ENCODE measurements around the gene SH2B3. TPM values are rescaled to one million over a fixed set of nuclear protein-coding genes. Genes with fewer than 3 reads are reported as not detected.
A peak's percentile ranks its signal among the peaks of the same experiment; 100 is the strongest.
"Not testable (repeated sequence)": the region's sequence is repeated elsewhere in the genome, so short reads cannot be mapped to it uniquely, and the experiment has no call there.

The SH2B3 gene
- total and polyA plus RNA-seq, 9 of the 15 experiments (the other 6 are each of a cell fraction or from before 2014, with no cell fraction given): 10.8 to 75.3 (median 37.4) TPM

DNA sequence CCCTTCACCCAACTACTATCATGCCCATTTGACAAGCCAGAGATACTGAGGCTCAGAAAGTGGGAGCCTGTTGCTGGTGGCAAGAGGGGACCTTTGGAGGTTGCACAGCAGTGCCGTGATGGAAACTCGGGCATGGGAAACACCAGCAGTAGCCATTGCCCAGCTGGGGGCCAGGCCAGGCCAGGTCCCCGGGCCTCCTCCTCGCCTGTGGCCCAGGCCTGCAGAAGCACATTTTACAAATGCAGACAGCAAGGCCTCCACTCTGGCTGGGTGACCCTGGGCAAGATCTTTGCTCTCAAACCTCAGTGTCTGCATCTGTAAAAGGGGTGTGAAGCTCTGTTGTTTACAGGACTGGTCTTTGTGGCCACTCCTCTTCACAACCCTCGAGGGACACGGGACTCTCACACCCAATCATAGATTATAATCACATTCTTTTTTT, 4.5 kb upstream of the SH2B3 start (continued):
- no peak for TF ChIP-seq ZNF431 (CRISPR knock-in tag; IDR thresholded peaks at IDR 0.05)
- peak; percentile 71 for TF ChIP-seq BCOR (IDR thresholded peaks at IDR 0.05)
- TF ChIP-seq RBM25 (IDR thresholded peaks at IDR 0.05; ENCODE audit: low read depth, low read length, severe bottlenecking): peak; percentile 91
- TF ChIP-seq ELF1 (tag; IDR thresholded peaks at IDR 0.05): 0 out of 2 replicates have a peak, but pooled peaks have one; percentile 12
- no peak for TF ChIP-seq ATF7 (IDR thresholded peaks at IDR 0.05)
- no peak for TF ChIP-seq LEF1 (IDR thresholded peaks at IDR 0.05)

DNA sequence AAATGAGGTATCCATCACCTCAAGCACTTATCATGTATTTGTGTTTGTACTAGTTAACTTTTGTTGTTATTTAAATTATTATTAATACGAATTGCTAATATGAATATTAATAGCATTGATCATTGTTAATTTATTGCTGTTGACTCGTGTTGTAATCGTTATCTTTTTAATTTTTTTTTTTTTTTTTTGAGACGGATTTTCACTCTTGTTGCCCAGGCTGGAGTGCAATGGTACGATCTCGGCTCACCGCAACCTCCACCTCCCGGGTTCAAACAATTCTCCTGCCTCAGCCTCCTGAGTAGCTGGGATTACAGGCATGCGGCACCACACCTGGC, 3.3 kb upstream of the SH2B3 start:
- H3K9me1 ChIP-seq (ENCODE audit: control insufficient read depth, insufficient read depth, low read length); FAIRE-seq; H2AFZ ChIP-seq (ENCODE audit: low read depth, low read length); BruUV-seq (replicated peaks); H3K27ac ChIP-seq (ENCODE audit: extremely low read depth, low read depth, low read length); POLR2A ChIA-PET; H3K27me3 ChIP-seq (ENCODE audit: control insufficient read depth in 2 of 2, insufficient read depth in 2 of 2, low read length in 2 of 2); in situ Hi-C loops (cut with MboI); H3K9ac ChIP-seq (ENCODE audit: insufficient read depth in 1 of 2, low read depth in 2 of 2, low read length in 2 of 2); H3K9me3 ChIP-seq (replicated peaks; ENCODE audit: control insufficient read depth, insufficient read depth, low read depth, low read length); H4K20me1 ChIP-seq (replicated peaks; ENCODE audit: control insufficient read depth, insufficient read depth, low read length); H3K4me3 ChIP-seq; ATAC-seq; H3K36me3 ChIP-seq (ENCODE audit: control insufficient read depth, insufficient read depth, low read length); H3K4me2 ChIP-seq (ENCODE audit: insufficient read depth, low read length); intact Hi-C loops (cut with micrococcal nuclease); DNase-seq (ENCODE audit: extremely low read depth in 1 of 4, low spot score in 3 of 4): not testable (repeated sequence)
- CTCF ChIA-PET (ENCODE audit: low intra/inter-chr PET ratio): interaction anchor here (1.7 kb wide), 1 partner anchor 49 kb away, joined by 8 read pairs; no protein-coding TSS in a partner anchor
- WGBS (ENCODE audit: insufficient coverage, low coverage, missing lambda C conversion rate): 70% methylated on average over 7 of the region's 9 CpGs
- H3K79me2 ChIP-seq (ENCODE audit: control insufficient read depth, insufficient read depth, low read length): peaks cover 17% of the 10 kb centered on the region
- H3K4me1 ChIP-seq (replicated peaks in 1 of 2; ENCODE audit: control insufficient read depth in 2 of 2, insufficient read depth in 2 of 2, low read length in 2 of 2): peaks cover 31 to 49% of the 10 kb centered on the region in 2 experiments; a peak in 4 of 5 replicates
- TF ChIP-seq, protein P1, sequence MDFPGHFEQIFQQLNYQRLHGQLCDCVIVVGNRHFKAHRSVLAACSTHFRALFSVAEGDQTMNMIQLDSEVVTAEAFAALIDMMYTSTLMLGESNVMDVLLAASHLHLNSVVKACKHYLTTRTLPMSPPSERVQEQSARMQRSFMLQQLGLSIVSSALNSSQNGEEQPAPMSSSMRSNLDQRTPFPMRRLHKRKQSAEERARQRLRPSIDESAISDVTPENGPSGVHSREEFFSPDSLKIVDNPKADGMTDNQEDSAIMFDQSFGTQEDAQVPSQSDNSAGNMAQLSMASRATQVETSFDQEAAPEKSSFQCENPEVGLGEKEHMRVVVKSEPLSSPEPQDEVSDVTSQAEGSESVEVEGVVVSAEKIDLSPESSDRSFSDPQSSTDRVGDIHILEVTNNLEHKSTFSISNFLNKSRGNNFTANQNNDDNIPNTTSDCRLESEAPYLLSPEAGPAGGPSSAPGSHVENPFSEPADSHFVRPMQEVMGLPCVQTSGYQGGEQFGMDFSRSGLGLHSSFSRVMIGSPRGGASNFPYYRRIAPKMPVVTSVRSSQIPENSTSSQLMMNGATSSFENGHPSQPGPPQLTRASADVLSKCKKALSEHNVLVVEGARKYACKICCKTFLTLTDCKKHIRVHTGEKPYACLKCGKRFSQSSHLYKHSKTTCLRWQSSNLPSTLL (IDR thresholded peaks at IDR 0.05): peak; percentile 53; the same call in 1 of the 2 replicates
- TF ChIP-seq DACH1 (IDR thresholded peaks at IDR 0.05; ENCODE audit: partially characterized antibody) (peak; percentile 76), PHB2 (IDR thresholded peaks at IDR 0.05; ENCODE audit: low read depth) (0 out of 2 replicates have a peak, but pooled peaks have one; percentile 38), SMARCA5 (IDR thresholded peaks at IDR 0.05) (peak; percentile 63), HLTF (IDR thresholded peaks at IDR 0.05) (0 out of 2 replicates have a peak, but pooled peaks have one; percentile 51), SMARCA4 (IDR thresholded peaks at IDR 0.05) (peak; percentile 16; the same call in 1 of the 2 replicates)
- TF ChIP-seq, protein P2, sequence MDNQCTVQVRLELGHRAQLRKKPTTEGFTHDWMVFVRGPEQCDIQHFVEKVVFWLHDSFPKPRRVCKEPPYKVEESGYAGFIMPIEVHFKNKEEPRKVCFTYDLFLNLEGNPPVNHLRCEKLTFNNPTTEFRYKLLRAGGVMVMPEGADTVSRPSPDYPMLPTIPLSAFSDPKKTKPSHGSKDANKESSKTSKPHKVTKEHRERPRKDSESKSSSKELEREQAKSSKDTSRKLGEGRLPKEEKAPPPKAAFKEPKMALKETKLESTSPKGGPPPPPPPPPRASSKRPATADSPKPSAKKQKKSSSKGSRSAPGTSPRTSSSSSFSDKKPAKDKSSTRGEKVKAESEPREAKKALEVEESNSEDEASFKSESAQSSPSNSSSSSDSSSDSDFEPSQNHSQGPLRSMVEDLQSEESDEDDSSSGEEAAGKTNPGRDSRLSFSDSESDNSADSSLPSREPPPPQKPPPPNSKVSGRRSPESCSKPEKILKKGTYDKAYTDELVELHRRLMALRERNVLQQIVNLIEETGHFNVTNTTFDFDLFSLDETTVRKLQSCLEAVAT (IDR thresholded peaks at IDR 0.05): peak in 1 of 2 experiments; percentile 11; a peak in 1 of 4 replicates
- TF ChIP-seq, protein P3, sequence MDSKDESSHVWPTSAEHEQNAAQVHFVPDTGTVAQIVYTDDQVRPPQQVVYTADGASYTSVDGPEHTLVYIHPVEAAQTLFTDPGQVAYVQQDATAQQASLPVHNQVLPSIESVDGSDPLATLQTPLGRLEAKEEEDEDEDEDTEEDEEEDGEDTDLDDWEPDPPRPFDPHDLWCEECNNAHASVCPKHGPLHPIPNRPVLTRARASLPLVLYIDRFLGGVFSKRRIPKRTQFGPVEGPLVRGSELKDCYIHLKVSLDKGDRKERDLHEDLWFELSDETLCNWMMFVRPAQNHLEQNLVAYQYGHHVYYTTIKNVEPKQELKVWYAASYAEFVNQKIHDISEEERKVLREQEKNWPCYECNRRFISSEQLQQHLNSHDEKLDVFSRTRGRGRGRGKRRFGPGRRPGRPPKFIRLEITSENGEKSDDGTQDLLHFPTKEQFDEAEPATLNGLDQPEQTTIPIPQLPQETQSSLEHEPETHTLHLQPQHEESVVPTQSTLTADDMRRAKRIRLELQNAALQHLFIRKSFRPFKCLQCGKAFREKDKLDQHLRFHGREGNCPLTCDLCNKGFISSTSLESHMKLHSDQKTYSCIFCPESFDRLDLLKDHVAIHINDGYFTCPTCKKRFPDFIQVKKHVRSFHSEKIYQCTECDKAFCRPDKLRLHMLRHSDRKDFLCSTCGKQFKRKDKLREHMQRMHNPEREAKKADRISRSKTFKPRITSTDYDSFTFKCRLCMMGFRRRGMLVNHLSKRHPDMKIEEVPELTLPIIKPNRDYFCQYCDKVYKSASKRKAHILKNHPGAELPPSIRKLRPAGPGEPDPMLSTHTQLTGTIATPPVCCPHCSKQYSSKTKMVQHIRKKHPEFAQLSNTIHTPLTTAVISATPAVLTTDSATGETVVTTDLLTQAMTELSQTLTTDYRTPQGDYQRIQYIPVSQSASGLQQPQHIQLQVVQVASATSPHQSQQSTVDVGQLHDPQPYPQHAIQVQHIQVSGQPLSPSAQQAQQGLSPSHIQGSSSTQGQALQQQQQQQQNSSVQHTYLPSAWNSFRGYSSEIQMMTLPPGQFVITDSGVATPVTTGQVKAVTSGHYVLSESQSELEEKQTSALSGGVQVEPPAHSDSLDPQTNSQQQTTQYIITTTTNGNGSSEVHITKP (IDR thresholded peaks at IDR 0.05; ENCODE audit: partially characterized antibody): peak; percentile 28
- TF ChIP-seq, protein P4, sequence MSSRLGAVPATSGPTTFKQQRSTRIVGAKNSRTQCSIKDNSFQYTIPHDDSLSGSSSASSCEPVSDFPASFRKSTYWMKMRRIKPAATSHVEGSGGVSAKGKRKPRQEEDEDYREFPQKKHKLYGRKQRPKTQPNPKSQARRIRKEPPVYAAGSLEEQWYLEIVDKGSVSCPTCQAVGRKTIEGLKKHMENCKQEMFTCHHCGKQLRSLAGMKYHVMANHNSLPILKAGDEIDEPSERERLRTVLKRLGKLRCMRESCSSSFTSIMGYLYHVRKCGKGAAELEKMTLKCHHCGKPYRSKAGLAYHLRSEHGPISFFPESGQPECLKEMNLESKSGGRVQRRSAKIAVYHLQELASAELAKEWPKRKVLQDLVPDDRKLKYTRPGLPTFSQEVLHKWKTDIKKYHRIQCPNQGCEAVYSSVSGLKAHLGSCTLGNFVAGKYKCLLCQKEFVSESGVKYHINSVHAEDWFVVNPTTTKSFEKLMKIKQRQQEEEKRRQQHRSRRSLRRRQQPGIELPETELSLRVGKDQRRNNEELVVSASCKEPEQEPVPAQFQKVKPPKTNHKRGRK (tag; IDR thresholded peaks at IDR 0.05): 0 out of 2 replicates have a peak, but pooled peaks have one; percentile 28
